Measurements from ENCODE around the gene ZSWIM3. TPM values are rescaled to one million over a fixed set of nuclear protein-coding genes. Genes with fewer than 3 reads are reported as not detected.
A peak's percentile ranks its signal among the peaks of the same experiment; 100 is the strongest.

ZSWIM3 gene
- total and polyA plus RNA-seq, 2 of the 8 experiments (the other 6 are each of a cell fraction or from before 2014, with no cell fraction given): 5.5 to 6.9 TPM

DNA sequence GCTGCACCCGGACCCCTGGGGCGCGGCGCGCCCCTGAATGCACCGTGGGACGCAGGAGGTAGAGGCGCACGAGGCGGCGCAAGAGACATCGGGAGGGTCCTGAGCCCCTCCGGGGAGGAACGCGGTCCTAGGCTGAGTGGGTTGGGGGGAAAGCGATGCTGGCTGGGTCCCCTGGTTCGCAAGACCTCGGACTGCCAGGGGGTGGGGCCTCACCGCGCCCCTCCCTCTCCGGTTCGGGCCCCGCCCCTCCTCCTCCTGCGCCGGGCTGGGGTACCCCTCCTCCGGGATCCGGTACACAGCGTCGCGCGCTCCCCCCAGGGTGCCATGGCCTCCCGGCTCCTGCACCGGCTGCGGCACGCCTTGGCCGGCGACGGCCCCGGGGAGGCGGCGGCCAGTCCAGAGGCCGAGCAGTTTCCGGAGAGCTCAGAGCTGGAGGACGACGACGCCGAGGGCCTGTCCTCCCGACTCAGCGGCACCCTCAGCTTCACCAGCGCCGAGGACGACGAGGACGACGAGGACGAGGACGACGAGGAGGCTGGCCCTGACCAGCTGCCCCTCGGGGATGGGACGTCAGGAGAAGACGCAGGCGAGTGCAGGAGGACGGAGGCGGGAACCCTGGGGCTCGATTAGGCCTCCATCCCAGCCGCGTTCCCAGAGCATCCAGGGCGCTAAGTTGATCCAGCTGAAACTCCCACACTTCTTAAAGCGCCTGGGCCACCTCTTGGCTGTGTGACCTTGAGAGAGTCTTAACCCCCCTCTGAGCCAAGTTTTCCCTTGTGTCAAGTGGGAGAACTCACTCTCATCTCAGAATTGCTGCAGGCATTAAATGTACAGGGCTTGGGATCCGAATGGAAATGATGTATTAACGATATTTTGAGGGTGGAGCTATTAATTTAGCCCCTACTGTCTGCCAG lies 23.3 kb upstream of the ZSWIM3 start (continued):
- TF ChIP-seq, protein P1, sequence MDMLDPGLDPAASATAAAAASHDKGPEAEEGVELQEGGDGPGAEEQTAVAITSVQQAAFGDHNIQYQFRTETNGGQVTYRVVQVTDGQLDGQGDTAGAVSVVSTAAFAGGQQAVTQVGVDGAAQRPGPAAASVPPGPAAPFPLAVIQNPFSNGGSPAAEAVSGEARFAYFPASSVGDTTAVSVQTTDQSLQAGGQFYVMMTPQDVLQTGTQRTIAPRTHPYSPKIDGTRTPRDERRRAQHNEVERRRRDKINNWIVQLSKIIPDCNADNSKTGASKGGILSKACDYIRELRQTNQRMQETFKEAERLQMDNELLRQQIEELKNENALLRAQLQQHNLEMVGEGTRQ (IDR thresholded peaks at IDR 0.05; ENCODE audit: low read length): no peak
- TF ChIP-seq POLR2A (IDR thresholded peaks at IDR 0.05; ENCODE audit: control extremely low read depth in 1 of 2, low read depth in 2 of 2, low read length in 2 of 2): peak in 1 of 2 experiments; percentile 74; a peak in 2 of 3 replicates
- no peak for TF ChIP-seq BCL11A (IDR thresholded peaks at IDR 0.05; ENCODE audit: low read depth in 2 of 2, low read length in 2 of 2)
- peak; percentile 86 for TF ChIP-seq PHF8 (conservative IDR thresholded peaks at IDR 0.05; ENCODE audit: low read depth, low read length)
- 0 out of 4 replicates have a peak, but pooled peaks of 1 of the 2 experiments have one; percentile 21 for TF ChIP-seq HDAC2 (IDR thresholded peaks at IDR 0.05; ENCODE audit: borderline replicate concordance in 1 of 2, low read depth in 2 of 2, low read length in 2 of 2)
- no peak for TF ChIP-seq ZNF274 (IDR thresholded peaks at IDR 0.05; ENCODE audit: borderline replicate concordance, extremely low read depth, low read length)
- TF ChIP-seq, protein P2, sequence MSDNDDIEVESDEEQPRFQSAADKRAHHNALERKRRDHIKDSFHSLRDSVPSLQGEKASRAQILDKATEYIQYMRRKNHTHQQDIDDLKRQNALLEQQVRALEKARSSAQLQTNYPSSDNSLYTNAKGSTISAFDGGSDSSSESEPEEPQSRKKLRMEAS (IDR thresholded peaks at IDR 0.05): 0 out of 2 replicates have a peak, but pooled peaks have one; percentile 21
- peak; percentile 62 for TF ChIP-seq ASH2L (IDR thresholded peaks at IDR 0.05; ENCODE audit: low read length)
- 0 out of 2 replicates have a peak, but pooled peaks have one; percentile 15 for TF ChIP-seq SP1 (IDR thresholded peaks at IDR 0.05; ENCODE audit: low read depth, low read length)
- 0 out of 2 replicates have a peak, but pooled peaks have one; percentile 3 for TF ChIP-seq YY1 (IDR thresholded peaks at IDR 0.05; ENCODE audit: low read depth, low read length)
- TF ChIP-seq EGR1 (IDR thresholded peaks at IDR 0.05; ENCODE audit: borderline replicate concordance, low read depth, low read length): 0 out of 2 replicates have a peak, but pooled peaks have one; percentile 6
- TF ChIP-seq SP2 (IDR thresholded peaks at IDR 0.05; ENCODE audit: low read length): no peak
- peak; percentile 74 for TF ChIP-seq KDM4A (IDR thresholded peaks at IDR 0.05; ENCODE audit: low read depth, low read length, severe bottlenecking)
- 0 out of 2 replicates have a peak, but pooled peaks have one; percentile 3 for TF ChIP-seq GABPA (IDR thresholded peaks at IDR 0.05; ENCODE audit: borderline replicate concordance, insufficient read depth, low read length)
